PC-3 (cell line): ENCODE measurements around the gene TTF2. TPM values are rescaled to one million over a fixed set of nuclear protein-coding genes. Genes with fewer than 3 reads are reported as not detected.

ENCODE experiments used
- ATAC-seq: fragments of 200-7000 bp; cut with Tn5 transposase; 2 replicates; pipeline ENCODE4 v1.9.1; 2020; ENCODE audit warnings: mild to moderate bottlenecking, moderate library complexity
- BruUV-seq: library from RNA; stranded (reverse); fragments of 400-500 nt; replicated peaks from 2 replicates; lab custom pipeline; 2021; lab: Mats Ljungman, UMichigan
- CTCF ChIA-PET: fragments of 300-600 bp; sonication (Branson Sonifier 250); formaldehyde crosslinking; loops from one replicate; lab custom pipeline; 2022; ENCODE audit warnings: antibody characterized with exemption; lab: Charles Lee
- POLR2A ChIA-PET: fragments of 300-600 bp; sonication (Branson Sonifier 250); formaldehyde crosslinking; loops from one replicate; lab custom pipeline; 2022; ENCODE audit warnings: antibody characterized with exemption; ENCODE audit not compliant: unreplicated experiment; lab: Charles Lee
- DNase-seq: peaks from one replicate; pipeline ENCODE4 v3.0.0-alpha.2; 2015
- H2AFZ ChIP-seq: fragments of 300-600 bp; sonication (generic); 2 replicates; pipeline ENCODE4 v1.6.0; 2016; ENCODE audit warnings: antibody characterized with exemption, low read length
- H3F3A ChIP-seq: fragments of 300-600 bp; sonication (generic); one replicate; pipeline ENCODE4 v1.6.0; 2017; ENCODE audit warnings: antibody characterized with exemption, low read length, control low read depth, mild to moderate bottlenecking; ENCODE audit not compliant: unreplicated experiment
- H3K27ac ChIP-seq: fragments of 300-600 bp; sonication (generic); 2 replicates; pipeline ENCODE4 v1.5.1; 2016; ENCODE audit warnings: mild to moderate bottlenecking, low read length
- H3K27me3 ChIP-seq: fragments of 300-600 bp; sonication (generic); 2 replicates; pipeline ENCODE4 v1.6.1; 2016; ENCODE audit warnings: low read length, mixed read lengths
- H3K36me3 ChIP-seq: fragments of 300-600 bp; sonication (generic); 2 replicates; pipeline ENCODE4 v1.6.1; 2016; ENCODE audit warnings: low read depth, mixed run types, low read length, mixed read lengths
- H3K4me1 ChIP-seq: fragments of 300-600 bp; sonication (generic); 2 replicates; pipeline ENCODE4 v1.5.1; 2016; ENCODE audit warnings: low read length; ENCODE audit not compliant: insufficient read depth
- H3K4me2 ChIP-seq: fragments of 300-600 bp; sonication (generic); 2 replicates; pipeline ENCODE4 v1.6.0; 2016; ENCODE audit warnings: low read length
- H3K4me3 ChIP-seq: fragments of 300-600 bp; sonication (generic); 2 replicates; pipeline ENCODE4 v1.5.1; 2016; ENCODE audit warnings: mild to moderate bottlenecking, low read length, mixed read lengths
- H3K79me2 ChIP-seq: fragments of 300-600 bp; sonication (generic); 2 replicates; pipeline ENCODE4 v1.6.1; 2017; ENCODE audit warnings: low read length, mixed read lengths
- H3K9ac ChIP-seq: fragments of 300-600 bp; sonication (generic); 2 replicates; pipeline ENCODE4 v1.6.0; 2016; ENCODE audit warnings: mild to moderate bottlenecking, low read length
- H3K9me2 ChIP-seq: fragments of 300-600 bp; sonication (generic); replicated peaks from 2 replicates; pipeline ENCODE4 v1.6.1; 2016; ENCODE audit warnings: mixed run types, low read length, mixed read lengths
- H3K9me3 ChIP-seq: fragments of 300-600 bp; sonication (generic); 2 replicates; pipeline ENCODE4 v1.6.1; 2016; ENCODE audit warnings: low read length, mixed read lengths
- H4K20me1 ChIP-seq: fragments of 300-600 bp; sonication (generic); 2 replicates; pipeline ENCODE4 v1.6.1; 2016; ENCODE audit warnings: low read length, mixed read lengths
- CTCF ChIP-seq: fragments of 300-600 bp; sonication (generic); conservative IDR thresholded peaks from 2 replicates; pipeline ENCODE4 v1.5.1; 2017; ENCODE audit warnings: antibody characterized with exemption, low read depth, mild to moderate bottlenecking, low read length
- EZH2 ChIP-seq: fragments of 300-600 bp; sonication (generic); IDR thresholded peaks from one replicate; pipeline ENCODE4 v1.6.1; 2017; ENCODE audit warnings: antibody characterized with exemption, mild to moderate bottlenecking, low read length; ENCODE audit not compliant: unreplicated experiment
- EZH2phosphoT487 ChIP-seq: fragments of 300-600 bp; sonication (generic); IDR thresholded peaks from 2 replicates; pipeline ENCODE4 v1.6.1; 2018; ENCODE audit warnings: mild to moderate bottlenecking, antibody characterized with exemption, low read length, borderline replicate concordance
- intact Hi-C: fragments of 100-400 bp; cut with micrococcal nuclease; formaldehyde crosslinking; loops from 2 replicates; pipeline ENCODE4 v1.9.0; 2023
- total RNA-seq: library from RNA; depleted of rRNA; stranded (reverse); fragments of >200 nt; gene quantifications from 2 replicates; pipeline ENCODE4 v1.2.3, GENCODE V29; 2014

Gene TTF2
- total RNA-seq, 1 experiment from 2014 or later = 25.1 TPM

- BruUV-seq = no TSS peak
- H3K36me3 ChIP-seq = no peaks in the 10 kb centered on the region
- peaks cover 16% of the 10 kb centered on the region for H3K4me1 ChIP-seq
- H4K20me1 ChIP-seq = no peaks in the 10 kb centered on the region
- ChIA-PET CTCF (no interaction called here), POLR2A (no interaction called here)
- no peaks in the 10 kb centered on the region for H3F3A ChIP-seq
- no peaks in the 10 kb centered on the region for H3K27me3 ChIP-seq
- H3K4me3 ChIP-seq = no peak overlapping the region
- H3K9me3 ChIP-seq = no peaks in the 10 kb centered on the region
- H2AFZ ChIP-seq = no peak overlapping the region
- no peaks in the 10 kb centered on the region for H3K79me2 ChIP-seq
- no peaks in the 10 kb centered on the region for H3K9me2 ChIP-seq
- no peak overlapping the region for H3K9ac ChIP-seq
- no peak overlapping the region for H3K27ac ChIP-seq
- no peak for DNase-seq
- intact Hi-C loops = no loop called here
- no peak for ATAC-seq
- no peak overlapping the region for H3K4me2 ChIP-seq
- TF ChIP-seq CTCF (no peak), EZH2 (no peak), EZH2phosphoT487 (no peak)
Observed at GRCh38 chr1:117123274-117123673, 63.1 kb downstream of the TTF2 start.

GRCh38 chr1:117124661-117125060 is 64.5 kb downstream of the TTF2 start:
- CTCF ChIA-PET = interaction anchor here (1.2 kb wide), 1 partner anchor 160 kb away, joined by 6 read pairs; no protein-coding TSS in a partner anchor
- ATAC-seq (no peak), DNase-seq (no peak)
- Histone ChIP-seq H3K4me2 (no peak overlapping the region), H3K27ac (no peak overlapping the region), H3K9me3 (no peaks in the 10 kb centered on the region), H3F3A (no peaks in the 10 kb centered on the region), H3K4me3 (no peak overlapping the region), H4K20me1 (no peaks in the 10 kb centered on the region), H3K27me3 (no peaks in the 10 kb centered on the region), H3K36me3 (no peaks in the 10 kb centered on the region), H3K79me2 (no peaks in the 10 kb centered on the region), H3K9ac (no peak overlapping the region), H3K9me2 (no peaks in the 10 kb centered on the region), H3K4me1 (peaks cover 25% of the 10 kb centered on the region), H2AFZ (no peak overlapping the region)
- intact Hi-C loops = no loop called here
- TF ChIP-seq EZH2 = no peak
- TF ChIP-seq CTCF = no peak
- no peak for TF ChIP-seq EZH2phosphoT487
- POLR2A ChIA-PET = no interaction called here
- no TSS peak for BruUV-seq

- Histone ChIP-seq H2AFZ (no peak overlapping the region), H3K9me2 (no peaks in the 10 kb centered on the region), H4K20me1 (no peaks in the 10 kb centered on the region), H3K4me2 (no peak overlapping the region), H3K9ac (no peak overlapping the region), H3K9me3 (no peaks in the 10 kb centered on the region), H3K27ac (no peak overlapping the region), H3K79me2 (no peaks in the 10 kb centered on the region), H3K27me3 (no peaks in the 10 kb centered on the region), H3F3A (no peaks in the 10 kb centered on the region), H3K4me1 (peaks cover 10% of the 10 kb centered on the region; the same call in 1 of the 2 replicates), H3K36me3 (no peaks in the 10 kb centered on the region), H3K4me3 (no peak overlapping the region)
- BruUV-seq = no TSS peak
- POLR2A ChIA-PET = no interaction called here
- no peak for TF ChIP-seq CTCF
- TF ChIP-seq EZH2 = no peak
- no peak for TF ChIP-seq EZH2phosphoT487
- CTCF ChIA-PET = interaction anchor here (1.4 to 2.6 kb wide), 3 partner anchors 18 to 157 kb away, joined by 4 to 37 read pairs (median 20); no protein-coding TSS in a partner anchor
- DNase-seq = no peak
- ATAC-seq = no peak
- intact Hi-C loops = loop anchor here (1.0 to 2.0 kb wide), 3 partner anchors 19 to 157 kb away; no protein-coding TSS in a partner anchor
Observed at GRCh38 chr1:117127795-117128194, 67.7 kb downstream of the TTF2 start.
